GM18868 (cell line): Measurements from ENCODE around the gene GPRC5D.

Experiments used
- ATAC-seq: cut with Tn5 transposase; IDR thresholded peaks from one replicate; pipeline ENCODE4 v1.9.1; 2021; ENCODE audit warnings: mild to moderate bottlenecking, moderate library complexity; ENCODE audit not compliant: unreplicated experiment

GPRC5D gene

DNA sequence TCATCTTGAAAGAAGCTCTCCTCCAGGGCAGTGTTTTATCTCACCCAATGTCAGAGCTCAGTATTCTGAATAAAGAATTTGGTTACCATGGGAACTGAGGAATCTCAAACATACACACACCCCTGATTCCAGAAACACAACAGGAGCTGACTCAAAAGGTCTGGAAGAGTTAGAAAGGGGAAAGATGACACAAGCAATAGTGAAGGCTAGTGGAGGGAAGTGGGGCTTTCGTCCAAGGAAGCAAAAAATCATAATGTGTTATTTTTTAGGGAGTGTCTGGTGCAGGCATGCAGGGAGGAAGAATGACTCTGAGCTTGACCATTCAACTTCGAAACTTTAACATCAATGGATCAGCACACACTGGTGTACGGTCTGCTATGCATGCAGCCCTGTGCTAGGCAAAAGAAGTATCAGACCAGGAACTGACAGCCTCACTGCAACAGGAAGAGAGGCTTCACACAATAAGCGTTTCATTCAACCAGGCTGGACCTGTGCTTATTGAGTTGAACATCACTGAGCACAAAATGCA is 27.8 kb upstream of the GPRC5D start:
- ATAC-seq = no peak

DNA sequence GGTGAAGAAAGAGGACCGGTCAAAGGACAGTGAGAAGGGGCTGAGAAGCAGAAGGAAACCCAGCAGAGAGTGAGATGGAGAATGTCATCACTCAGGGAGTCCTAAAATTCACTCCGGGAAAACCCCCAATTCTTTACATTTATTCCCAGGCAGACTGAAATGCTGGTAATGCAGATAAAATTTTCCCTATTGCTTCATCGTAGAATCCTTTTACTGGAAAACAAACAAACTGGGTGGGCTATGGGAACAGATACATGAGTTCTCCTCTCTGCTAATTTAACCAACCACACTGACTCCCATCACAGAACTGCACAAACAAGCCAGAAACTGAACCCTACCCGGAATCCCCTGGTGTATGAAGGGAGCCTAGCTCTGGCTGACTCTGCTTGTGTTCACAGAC is 27.2 kb upstream of the GPRC5D start:
- ATAC-seq = no peak

DNA sequence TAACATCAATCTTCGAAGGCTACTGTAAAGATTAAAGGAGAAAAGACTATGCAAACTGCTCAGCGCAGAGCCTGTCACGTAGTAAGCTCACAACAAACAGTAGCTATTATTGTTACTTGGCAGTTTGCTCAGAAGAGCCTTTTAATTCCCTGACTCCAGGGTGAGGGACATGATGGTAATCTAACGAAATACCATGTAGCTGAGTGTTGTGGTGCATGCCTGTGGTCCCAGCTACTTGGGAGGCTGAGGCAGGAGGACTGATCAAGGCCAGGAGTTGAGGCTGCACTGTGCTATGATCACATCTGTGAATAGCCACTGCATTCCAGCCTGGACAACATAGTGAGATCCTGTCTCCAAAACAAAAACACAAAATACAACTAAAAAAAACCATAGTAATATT is 25.3 kb upstream of the GPRC5D start:
- no peak for ATAC-seq

DNA sequence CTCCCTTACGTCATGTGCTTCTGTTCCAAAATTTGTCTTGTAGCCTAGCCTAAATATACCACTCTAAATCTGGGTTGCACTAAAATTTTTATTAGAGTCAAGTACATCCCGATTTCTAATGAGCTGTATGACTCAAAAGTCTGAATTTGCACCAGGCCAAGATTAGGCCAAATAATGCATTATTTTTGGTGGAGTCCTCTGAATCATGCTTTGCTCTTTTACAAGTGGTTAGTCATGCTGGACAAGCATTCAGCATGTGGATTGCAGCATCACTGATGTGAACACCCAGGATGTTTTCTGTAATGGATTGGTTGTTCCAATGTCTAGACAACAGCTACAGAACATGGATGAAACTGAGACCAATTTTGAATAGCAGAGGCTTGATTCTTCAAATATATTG is 24.4 kb upstream of the GPRC5D start:
- ATAC-seq = no peak

DNA sequence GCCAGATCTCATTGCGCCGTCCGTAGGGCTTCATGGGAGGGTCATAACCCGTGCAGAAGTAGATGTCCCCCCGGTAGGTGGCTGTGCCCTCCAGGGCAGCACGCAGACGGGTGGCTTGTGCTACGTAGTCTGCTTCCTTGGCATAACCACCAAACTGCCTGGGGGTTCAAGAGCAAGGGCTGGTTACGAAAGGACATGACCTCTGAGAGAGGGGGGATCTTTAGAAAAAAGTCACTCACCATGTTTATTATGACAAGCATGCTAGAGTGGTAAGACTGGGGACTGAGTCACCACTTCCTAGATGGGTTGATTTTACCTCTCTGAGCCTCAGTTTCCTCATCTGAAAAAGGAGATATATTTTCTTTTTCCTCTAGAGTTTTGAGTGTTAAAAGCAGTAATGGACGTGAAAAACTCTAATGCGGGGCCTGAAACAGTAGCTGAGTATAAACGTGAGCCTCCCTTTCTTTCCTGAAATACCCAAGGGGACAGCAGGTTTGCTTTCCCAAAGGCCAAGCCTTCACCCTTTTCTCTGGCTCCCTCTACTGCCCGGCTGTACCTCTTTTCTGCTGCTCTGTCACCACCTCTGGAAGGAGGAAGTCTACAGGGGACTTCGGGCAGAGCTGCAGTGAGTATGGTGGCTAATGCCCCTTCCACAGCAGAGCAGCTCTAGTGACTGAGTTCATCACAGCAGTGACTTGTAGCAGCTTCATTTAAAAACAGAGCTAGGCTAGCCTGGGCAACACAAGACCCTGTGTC is 23.5 kb upstream of the GPRC5D start:
- no peak for ATAC-seq

DNA sequence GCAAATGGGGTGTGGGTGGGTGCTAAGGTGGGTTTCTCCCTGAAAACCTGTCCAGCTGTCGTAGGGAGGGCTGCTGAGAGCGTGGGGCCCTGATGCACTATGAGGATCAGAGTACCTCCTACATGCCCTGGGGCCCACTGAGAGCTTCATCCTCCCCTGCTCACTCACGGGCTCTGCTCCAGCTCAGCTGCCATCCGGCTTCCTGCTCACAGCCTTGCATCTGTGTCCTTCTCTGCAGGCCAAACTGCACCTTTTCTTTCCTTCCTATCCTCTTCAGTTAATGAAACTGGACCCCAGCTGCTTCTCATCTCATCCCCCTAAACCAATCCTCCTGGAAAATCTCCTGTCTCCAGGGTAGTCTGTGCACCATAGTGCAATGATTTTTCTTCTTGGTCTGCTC is 22.2 kb upstream of the GPRC5D start:
- ATAC-seq = no peak

DNA sequence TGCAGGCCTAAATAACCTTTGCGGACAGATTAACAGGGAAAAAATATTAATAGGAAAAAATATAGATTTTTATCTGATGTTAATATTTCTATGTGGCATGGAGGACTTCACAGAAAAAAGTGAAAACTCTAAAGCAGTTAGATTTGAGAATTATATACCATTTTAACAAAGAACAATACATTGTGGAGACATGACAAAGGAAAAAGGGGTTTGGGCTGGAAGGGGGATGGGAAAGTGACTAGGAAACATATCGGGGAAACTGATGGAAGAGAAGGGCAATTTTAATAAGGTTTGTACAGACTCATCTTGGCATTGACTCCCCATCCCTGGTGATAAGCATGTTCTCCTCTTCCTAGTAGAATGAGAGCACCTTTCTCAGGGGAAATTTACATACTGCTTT is 21.0 kb upstream of the GPRC5D start:
- ATAC-seq = no peak

DNA sequence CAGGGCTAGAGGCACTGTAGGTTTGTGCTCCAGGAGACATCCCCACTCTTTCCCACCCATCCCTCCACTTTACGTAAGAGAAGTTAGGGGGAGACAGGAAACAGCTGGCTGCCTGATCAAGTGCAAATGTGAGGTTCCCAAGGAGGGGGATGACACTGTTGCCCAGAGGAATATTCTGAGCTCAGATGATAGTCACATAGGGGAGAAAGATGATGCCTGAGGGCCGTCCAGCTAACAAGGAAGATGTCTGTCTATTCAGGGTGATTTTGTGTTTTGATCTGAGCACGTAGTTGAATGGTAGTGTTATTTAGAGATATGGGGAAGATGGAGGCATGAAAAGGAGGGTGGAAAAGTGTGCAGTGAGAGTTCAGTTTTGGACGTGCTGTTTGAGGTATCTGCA is 13.9 kb upstream of the GPRC5D start:
- no peak for ATAC-seq

DNA sequence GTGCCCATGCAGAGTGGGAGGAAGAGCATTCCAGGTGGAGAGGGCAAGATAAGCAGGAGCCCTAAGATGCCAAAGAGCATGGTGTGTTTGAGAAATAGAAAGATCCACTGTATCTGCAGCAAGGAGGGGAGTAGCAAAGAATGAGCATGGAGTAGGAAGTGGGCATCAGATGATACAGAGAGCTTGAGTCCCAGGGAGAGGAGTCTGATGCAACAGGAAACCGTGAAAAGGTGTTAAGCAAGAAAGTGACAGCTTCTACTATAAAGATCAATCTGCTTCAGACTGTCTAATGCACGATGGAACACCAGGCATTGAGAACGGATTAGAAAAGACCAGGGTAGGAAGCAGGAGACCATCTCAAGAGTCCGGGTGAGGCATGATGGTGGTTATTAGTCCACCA is 12.3 kb upstream of the GPRC5D start:
- ATAC-seq = no peak

DNA sequence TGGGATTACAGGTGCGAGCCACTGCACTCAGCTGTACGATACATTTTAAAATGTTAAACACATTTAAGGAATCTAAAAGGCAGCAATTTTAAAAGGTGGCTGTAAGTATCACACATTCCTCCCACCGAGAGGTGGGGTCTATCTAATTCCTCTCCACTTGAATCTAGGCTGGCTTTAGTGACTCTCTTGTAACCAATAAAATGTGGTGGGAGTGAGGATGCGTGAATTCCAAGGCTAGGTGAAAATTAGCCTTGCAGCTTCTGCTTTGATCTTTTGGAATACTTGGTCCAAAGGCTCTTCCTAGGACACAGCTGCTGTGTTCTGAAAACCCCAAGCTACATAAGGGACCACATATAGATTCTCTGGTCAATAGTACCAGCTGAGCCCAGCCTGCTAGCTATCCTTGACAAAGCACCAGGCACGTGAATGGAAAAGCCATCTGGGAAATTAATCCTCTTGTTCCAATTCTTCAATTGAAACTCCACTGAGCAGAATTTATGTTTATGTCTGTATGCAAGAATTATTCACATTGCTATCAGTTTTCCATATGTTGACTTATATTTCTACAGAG is 8.8 kb upstream of the GPRC5D start:
- no peak for ATAC-seq

DNA sequence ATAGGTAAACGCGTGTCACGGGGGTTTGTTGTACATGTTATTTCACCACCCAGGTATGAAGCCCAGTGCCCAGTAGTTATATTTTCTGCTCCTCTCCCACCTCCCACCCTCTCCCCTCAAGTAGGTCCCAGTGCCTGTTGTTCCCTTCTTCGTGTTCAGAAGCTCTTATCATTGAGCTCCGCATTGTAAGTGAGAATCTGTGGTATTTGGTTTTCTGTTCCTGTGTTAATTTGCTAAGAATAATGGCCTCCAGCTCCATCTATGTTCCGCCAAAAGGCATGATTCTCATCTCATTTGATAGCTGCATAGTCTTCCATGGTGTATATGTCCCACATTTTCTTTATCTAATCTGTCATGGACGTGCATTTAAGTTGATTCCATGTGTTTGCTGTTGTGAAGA is 6.9 kb upstream of the GPRC5D start:
- ATAC-seq = no peak

DNA sequence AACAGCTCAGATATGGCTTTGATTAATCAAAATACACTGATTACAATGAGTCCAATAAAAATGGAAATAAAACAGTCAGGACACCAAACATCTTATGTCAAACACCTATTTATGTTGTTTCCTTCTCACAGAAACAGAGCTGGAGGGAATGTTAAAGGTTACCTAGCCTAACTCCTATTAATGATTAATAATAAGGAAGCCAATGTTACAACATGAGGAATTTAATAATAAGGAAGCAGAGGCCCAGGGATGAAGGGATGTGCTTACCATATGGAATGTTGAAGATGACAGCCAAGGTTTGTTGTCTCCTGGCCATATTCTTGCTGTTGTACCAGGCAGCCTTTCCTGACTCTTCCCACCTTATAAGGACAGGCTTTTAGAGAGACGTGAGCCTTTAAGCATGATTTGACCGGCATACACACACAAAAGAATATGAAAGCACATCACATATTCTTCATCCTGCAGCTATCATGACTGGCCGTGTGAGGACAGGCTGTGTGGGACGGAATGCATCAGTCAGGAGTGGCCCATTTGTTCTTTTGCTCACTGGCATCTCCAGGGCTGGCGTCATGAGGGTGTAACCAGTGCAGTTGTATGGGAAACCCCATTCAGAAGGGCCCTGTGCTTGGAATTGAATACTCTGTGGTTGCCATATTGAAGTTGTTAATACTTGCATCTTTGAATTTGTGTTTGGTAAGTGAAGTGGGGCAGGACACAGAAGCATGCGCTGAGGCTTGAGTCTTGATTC is 3.1 kb upstream of the GPRC5D start:
- ATAC-seq = no peak

DNA sequence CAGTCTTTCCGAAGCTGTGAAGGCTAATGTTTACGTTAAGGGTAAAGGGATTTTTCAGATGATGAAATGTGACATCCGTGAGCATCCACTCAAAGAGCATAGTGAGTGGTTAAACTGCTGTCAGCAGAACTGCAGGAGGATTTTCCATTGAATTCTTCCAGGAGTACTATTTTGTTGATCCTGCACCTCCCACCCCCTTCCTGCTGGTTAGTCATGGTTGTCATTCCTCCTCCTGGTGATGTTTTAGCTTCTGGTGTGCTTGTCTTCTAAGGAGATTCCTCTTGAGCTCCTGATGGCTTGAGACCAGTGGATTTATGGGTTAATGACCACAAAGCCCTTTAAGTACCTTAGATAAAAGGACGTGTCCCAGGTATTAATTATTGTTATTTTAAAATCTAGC is 2.4 kb upstream of the GPRC5D start:
- no peak for ATAC-seq

DNA sequence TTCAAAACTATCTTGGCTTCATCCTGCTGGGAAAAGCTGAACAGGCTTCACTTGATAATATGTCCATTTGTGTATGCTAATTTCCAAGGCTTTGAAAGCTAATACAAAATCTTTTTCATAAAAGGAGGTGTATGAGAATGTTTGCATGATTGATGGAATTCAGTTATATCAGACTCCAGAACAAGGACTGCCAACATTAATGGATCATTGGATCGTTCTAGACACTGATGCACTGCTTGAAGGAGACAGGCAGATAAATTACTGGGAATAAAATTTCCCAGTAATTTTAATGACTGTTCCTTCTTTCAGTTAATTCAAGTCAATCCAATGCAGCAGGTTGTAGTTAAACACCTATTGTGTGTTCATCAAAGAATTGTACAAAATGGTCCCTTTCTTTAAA is 466 bp downstream of the GPRC5D start:
- ATAC-seq = no peak

DNA sequence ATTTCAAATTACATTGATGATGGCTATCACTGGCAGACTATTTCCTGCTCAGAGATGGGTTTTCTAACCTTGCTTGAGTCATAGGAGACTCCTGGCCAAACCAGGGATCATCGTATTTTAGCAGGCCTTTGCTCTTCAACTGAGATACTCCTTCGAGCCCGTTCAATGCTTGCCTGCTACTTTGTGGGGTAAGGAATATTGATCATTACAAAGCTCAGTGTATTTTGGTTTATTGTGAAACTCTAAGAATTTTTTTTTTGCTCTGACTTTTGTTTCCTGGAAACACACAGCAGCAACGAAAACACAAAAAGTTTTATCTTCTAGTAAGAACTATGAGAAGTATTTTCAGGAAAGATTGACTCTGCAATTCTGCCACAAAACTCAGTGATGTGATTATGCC is 4.1 kb downstream of the GPRC5D start:
- ATAC-seq = no peak

DNA sequence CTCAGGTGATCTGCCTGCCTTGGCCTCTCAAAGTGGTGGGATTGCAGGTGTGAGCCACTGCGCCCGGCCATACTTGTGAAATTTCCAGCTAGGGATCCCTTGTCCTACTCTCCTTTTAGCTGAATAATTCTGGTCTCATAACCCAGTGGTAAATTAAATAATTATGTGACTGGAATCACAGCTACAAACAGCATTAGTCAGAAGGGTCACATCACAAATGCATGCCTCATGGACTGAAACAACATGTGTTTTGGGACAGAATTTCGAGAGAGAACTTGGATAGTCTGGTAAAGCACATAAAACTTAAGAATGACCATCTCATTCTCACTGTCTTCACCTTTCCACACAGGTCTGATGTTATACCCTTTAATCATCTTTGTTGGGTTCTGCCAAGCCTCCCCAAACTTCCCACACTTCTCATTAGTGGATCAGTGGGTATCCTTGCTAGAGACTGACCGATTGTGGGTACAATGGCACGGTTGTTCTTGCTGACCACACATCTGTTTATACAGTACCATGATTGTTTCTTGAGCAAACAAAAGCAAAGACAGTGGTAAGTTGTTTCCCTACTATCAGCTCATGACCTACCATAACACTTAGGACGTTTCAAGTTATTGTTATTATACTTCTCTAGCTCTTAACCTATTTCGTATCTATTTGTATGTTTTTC is 5.1 kb downstream of the GPRC5D start:
- ATAC-seq = no peak

DNA sequence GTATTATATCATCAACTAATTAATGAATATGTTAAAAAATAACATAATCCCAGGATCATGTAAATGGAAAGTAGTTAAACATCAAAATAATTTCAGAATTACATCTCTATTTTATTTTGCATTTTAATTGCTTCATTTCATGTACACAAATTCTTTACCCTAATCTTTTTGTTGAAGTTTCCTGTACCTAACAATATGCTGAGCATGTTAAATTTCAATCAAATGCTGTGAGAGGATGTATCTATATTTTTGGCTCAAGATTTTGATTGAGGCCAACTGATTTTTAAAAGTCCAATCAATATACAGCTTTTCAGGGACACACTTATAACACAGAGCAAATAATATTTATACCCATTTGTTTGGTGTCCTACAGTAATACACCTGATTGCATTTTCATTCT is 6.4 kb downstream of the GPRC5D start:
- ATAC-seq = no peak

DNA sequence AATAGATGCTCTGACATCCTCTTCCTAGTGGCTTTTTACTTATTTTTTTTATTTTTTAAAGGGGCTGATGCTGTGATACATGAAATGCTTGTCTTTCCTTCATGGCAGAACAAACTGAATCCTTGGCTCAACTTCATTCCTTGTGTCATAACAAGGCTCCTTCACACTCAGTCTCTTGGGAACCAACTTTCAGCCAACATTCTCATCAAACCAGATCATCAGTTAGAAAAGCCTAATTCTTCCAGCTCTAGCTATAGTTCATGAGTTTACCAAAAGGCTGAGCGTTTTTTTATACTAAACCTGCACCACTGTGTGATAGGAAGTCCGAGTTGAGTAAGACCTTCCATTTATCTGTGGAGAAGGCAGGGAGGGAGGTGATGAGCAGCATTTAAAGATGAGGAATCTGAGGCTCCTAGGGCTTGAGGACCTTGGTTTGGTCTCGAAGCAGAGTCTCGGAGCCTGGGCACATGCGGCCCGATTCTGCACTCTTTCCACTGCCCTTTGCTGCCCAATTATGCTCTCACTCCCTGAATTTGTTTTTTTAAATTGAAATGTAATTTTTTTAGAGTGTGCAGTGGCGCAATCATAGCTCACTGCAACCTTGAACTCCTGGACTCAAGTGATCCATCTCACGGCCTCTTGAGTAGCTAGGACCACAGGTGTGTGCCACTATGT is 8.2 kb downstream of the GPRC5D start:
- no peak for ATAC-seq

DNA sequence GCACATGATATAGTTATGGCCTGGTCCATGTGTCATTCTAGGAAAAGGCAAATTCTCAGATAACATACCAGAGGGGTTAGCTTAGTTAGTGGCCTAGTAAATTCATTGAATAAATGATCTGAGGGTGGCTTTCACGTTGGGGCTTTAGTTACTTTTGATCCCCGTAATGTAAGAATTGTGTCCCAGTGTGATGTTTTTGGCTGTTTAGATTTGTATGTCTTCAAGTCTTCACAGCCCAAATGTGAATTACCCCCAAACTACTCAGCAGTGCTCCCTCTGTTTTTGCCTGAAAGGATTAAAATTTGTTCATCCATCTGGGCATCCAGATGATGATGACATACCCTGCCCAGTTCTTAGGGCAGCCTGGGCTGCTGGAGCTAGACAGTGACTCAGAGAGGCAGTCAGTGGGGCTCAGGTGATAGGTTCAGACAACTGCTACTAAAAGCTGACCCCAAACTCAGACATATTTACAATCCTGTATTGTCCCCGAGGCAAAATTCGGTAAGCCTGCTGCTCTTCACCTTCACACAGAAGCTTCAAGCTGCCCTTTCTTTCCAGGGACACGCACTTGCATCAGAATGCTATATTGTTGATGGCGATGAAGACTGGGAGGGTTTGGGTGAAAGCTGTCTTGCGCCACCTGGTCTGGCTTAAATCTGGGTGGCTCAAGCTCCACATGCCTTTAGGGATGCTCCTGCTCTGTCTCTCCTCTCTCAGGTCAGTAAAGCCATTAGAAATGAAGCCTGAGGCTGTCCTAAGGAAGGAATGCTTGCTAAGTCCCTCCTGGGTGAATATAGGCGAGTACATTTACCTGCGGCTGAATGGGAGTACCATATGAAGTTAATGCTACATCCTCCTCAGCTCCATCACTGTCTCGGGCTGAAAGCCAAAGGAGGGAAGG is 10.3 kb downstream of the GPRC5D start:
- ATAC-seq = no peak

DNA sequence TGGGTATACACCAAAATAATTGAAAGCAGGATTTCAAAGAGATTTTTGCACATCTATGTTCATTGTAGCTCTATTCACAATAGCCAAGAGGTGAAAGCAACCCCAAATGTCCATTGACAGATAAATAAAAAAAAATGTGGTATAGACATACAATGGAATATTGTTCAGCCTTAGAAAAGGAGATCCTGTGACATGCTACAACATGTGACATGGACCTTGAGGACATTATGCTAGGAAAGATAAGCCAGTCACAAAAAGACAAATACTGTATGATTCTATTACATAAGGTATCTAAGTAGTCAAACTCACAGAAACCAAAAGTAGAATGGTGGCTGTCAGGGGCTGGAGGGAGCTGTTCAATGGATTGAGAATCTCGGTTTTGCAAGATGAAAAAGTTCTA is 12.1 kb downstream of the GPRC5D start:
- ATAC-seq = no peak
